A549 (cell line): ENCODE data around the gene ENO2. TPM values are rescaled to one million over a fixed set of nuclear protein-coding genes. Genes with fewer than 3 reads are reported as not detected.

Experiments used
- ATAC-seq, 2 experiments: fragments of 200-7000 bp in 1 of 2; fragments of >200 bp in 1 of 2; cut with Nextera tagmentation in 1 of 2; cut with Tn5 transposase in 1 of 2; 3 replicates each; pipeline versions ENCODE4 v1.8.0 to v1.9.1; 2018 to 2020; ENCODE audit warnings: mild to moderate bottlenecking in 1 of 2, moderate library complexity in 1 of 2
- CTCF ChIA-PET: fragments of 300-600 bp; sonication (Branson Sonifier 250); formaldehyde crosslinking; extraction: SDS; loops from one replicate; lab custom pipeline; 2021; ENCODE audit warnings: antibody characterized with exemption, inconsistent platforms; lab: Yijun Ruan, JAX
- POLR2A ChIA-PET: fragments of 350-600 bp; formaldehyde crosslinking; extraction: SDS; loops from one replicate; lab custom pipeline; 2021; ENCODE audit warnings: antibody characterized with exemption, inconsistent platforms; lab: Yijun Ruan, JAX
- DNase-seq, 2 experiments: peaks; one replicate each; pipeline versions ENCODE4 v3.0.0 to v3.0.0-alpha.2; 2011 to 2016; ENCODE audit warnings: low read depth in 1 of 2, low spot score in 1 of 2
- FAIRE-seq: peaks from 2 replicates; lab custom pipeline; 2011; peaks lifted over from hg19 to GRCh38; lab: Jason Lieb, UNC
- H3K27ac ChIP-seq, 2 experiments: fragments of >200 bp; sonication (Bioruptor Twin); formaldehyde crosslinking; 3 replicates each; pipeline ENCODE4 v1.5.1; 2016 to 2017
- H3K4me1 ChIP-seq: fragments of >200 bp; sonication (Bioruptor Twin); formaldehyde crosslinking; 3 replicates; pipeline ENCODE4 v1.6.1; 2016
- H3K4me2 ChIP-seq: fragments of >200 bp; sonication (Bioruptor Twin); formaldehyde crosslinking; 3 replicates; pipeline ENCODE4 v1.6.1; 2016
- H3K4me3 ChIP-seq: fragments of >200 bp; sonication (Bioruptor Twin); formaldehyde crosslinking; 3 replicates; pipeline ENCODE4 v1.5.1; 2016
- H3K9me3 ChIP-seq: fragments of >200 bp; sonication (Bioruptor Twin); formaldehyde crosslinking; 3 replicates; pipeline ENCODE4 v1.6.1; 2016
- CBX2 ChIP-seq: fragments of 200-600 bp; sonication (generic); IDR thresholded peaks from 2 replicates; pipeline ENCODE4 v1.6.1; 2016; ENCODE audit warnings: low read depth, mild to moderate bottlenecking, borderline replicate concordance
- ELK1 ChIP-seq: fragments of 150-350 bp; IDR thresholded peaks from 2 replicates; pipeline ENCODE4 v1.6.1; 2014; ENCODE audit warnings: low read depth, mild to moderate bottlenecking, low read length
- HDAC2 ChIP-seq: fragments of 200-600 bp; sonication (generic); IDR thresholded peaks from 2 replicates; pipeline ENCODE4 v1.6.1; 2016
- MAFK ChIP-seq: fragments of 450-650 bp; IDR thresholded peaks from 2 replicates; pipeline ENCODE4 v1.6.1; 2014; ENCODE audit not compliant: partially characterized antibody
- RCOR1 ChIP-seq: fragments of 150-350 bp; IDR thresholded peaks from 2 replicates; pipeline ENCODE4 v1.6.1; 2014; ENCODE audit warnings: antibody characterized with exemption, low read length, low read depth
- TP53 ChIP-seq: fragments of 250-450 bp; sonication (Bioruptor Pico); IDR thresholded peaks from 2 replicates; pipeline ENCODE4 v1.5.0; 2021; ENCODE audit warnings: mild to moderate bottlenecking, moderate library complexity
- ZSCAN20 ChIP-seq: fragments of 250-450 bp; sonication (Bioruptor Pico); IDR thresholded peaks from 2 replicates; pipeline ENCODE4 v1.8.0; 2022; ENCODE audit warnings: mild to moderate bottlenecking, moderate library complexity
- WGBS: methylation state at CpG from one replicate; pipeline ENCODE4 v1.1.6; 2017; ENCODE audit errors: missing lambda C conversion rate; 5-methylcytosine and 5-hydroxymethylcytosine counted together
- polyA plus RNA-seq, 4 experiments: library from polyadenylated mRNA; depleted of rRNA in 3 of 4; stranded (reverse); fragments of >200 nt; fragmentation: RNase III in 1 of 4; extraction: RNeasy Plus Mini Kit Qiagen cat#74134 plus additional on column Dnase treatment in 1 of 4; gene quantifications; 2 replicates in 3 of 4; 3 replicates in 1 of 4; pipeline ENCODE4 v1.2.3, GENCODE V29; 2011 to 2017

ENO2 gene
- polyA plus RNA-seq, 2 of the 4 experiments (the other 2 are of a cell fraction) = 26.2 to 38.6 TPM

- 92% methylated on average over 15 of the region's 15 CpGs for WGBS
- ChIA-PET POLR2A (interaction anchor here (0.6 to 1.9 kb wide), 2 partner anchors 21 to 30 kb away, joined by 3 to 6 read pairs; no protein-coding TSS in a partner anchor), CTCF (interaction anchor here (0.5 to 22.2 kb wide), 10 partner anchors 12 to 53 kb away, joined by 3 to 232 read pairs (median 6); partner anchors contain the start of genes ATN1, SPSB2 and TPI1)
- no peaks in the 10 kb centered on the region for H3K9me3 ChIP-seq
- TF ChIP-seq TP53 (CRISPR knock-in tag) = no peak
- TF ChIP-seq HDAC2 = no peak
- no peak for TF ChIP-seq CBX2
- no peak for TF ChIP-seq ELK1
- H3K27ac ChIP-seq = no peak overlapping the region
- DNase-seq = no peak
- no peak for FAIRE-seq
- no peak for ATAC-seq
- no peak overlapping the region for H3K4me2 ChIP-seq
- H3K4me1 ChIP-seq = peaks cover 17% of the 10 kb centered on the region
- H3K4me3 ChIP-seq = no peak overlapping the region
Measured at GRCh38 chr12:6912164-6912935, 2.0 kb upstream of the ENO2 start.

- H3K4me1 ChIP-seq = peaks cover 17% of the 10 kb centered on the region
- H3K27ac ChIP-seq = peak overlapping the region; percentile 74 to 93
- no peak for FAIRE-seq
- peak; percentile 54 to 64; a peak in 5 of 6 replicates for ATAC-seq
- peak; percentile 47 to 65 for DNase-seq
- TF ChIP-seq MAFK (no peak), ZSCAN20 (CRISPR knock-in tag) (no peak)
- H3K9me3 ChIP-seq = no peaks in the 10 kb centered on the region
- ChIA-PET CTCF (interaction anchor here (1.0 to 22.2 kb wide), 3 partner anchors 10 to 89 kb away, joined by 3 to 232 read pairs (median 91); partner anchors contain the start of genes ATN1, SPSB2 and TPI1), POLR2A (interaction anchor here (1.0 to 1.4 kb wide), 4 partner anchors 10 to 42 kb away, joined by 4 to 16 read pairs (median 6); partner anchors contain the start of genes C12orf57, RNU7-1 and SPSB2)
- peak overlapping the region; percentile 63 for H3K4me3 ChIP-seq
- WGBS = 16% methylated on average over 26 of the region's 29 CpGs
- peak overlapping the region; percentile 94 for H3K4me2 ChIP-seq
Measured at GRCh38 chr12:6914947-6915788, 788 bp downstream of the ENO2 start.

GRCh38 chr12:6915789-6916285 is 1.5 kb downstream of the ENO2 start:
- Histone ChIP-seq H3K4me3 (peak overlapping the region; percentile 63), H3K9me3 (no peaks in the 10 kb centered on the region), H3K4me1 (peaks cover 17% of the 10 kb centered on the region), H3K4me2 (peak overlapping the region; percentile 94), H3K27ac (peak overlapping the region in 1 of 2 experiments; percentile 93; a peak in 3 of 6 replicates)
- no peak for TF ChIP-seq ELK1
- ChIA-PET CTCF (interaction anchor here (1.0 to 22.2 kb wide), 5 partner anchors 9 to 46 kb away, joined by 3 to 232 read pairs (median 10); partner anchors contain the start of genes ATN1, SPSB2 and TPI1), POLR2A (no interaction called here)
- FAIRE-seq = no peak
- DNase-seq = no peak
- ATAC-seq = no peak
- 70% methylated on average over 14 of the region's 14 CpGs for whole genome bisulfite sequencing

- CTCF ChIA-PET = interaction anchor here (0.5 to 22.2 kb wide), 8 partner anchors 8 to 134 kb away, joined by 3 to 232 read pairs (median 6); partner anchors contain the start of genes ATN1, SPSB2 and TPI1
- FAIRE-seq (no peak), DNase-seq (no peak), ATAC-seq (no peak)
- WGBS = 96% methylated on average over 11 of the region's 11 CpGs
- POLR2A ChIA-PET = interaction anchor here (1.0 kb wide), 1 partner anchor 47 kb away, joined by 3 read pairs; no protein-coding TSS in a partner anchor
- no peak overlapping the region for H3K27ac ChIP-seq
- TF ChIP-seq MAFK (no peak), RCOR1 (no peak)
- no peak overlapping the region; the same call in 1 of the 3 replicates for H3K4me2 ChIP-seq
- no peaks in the 10 kb centered on the region for H3K9me3 ChIP-seq
- H3K4me3 ChIP-seq = no peak overlapping the region
- peaks cover 17% of the 10 kb centered on the region for H3K4me1 ChIP-seq
Measured at GRCh38 chr12:6916426-6917200, 2.2 kb downstream of the ENO2 start.
